SK-N-MC (cell line): ENCODE results near the gene CD163L1.

Experiments
- EZH2 ChIP-seq: fragments of 200-600 bp; sonication (generic); IDR thresholded peaks from one replicate; pipeline ENCODE4 v1.6.1; 2017; ENCODE audit warnings: antibody characterized with exemption
- FOXP2 ChIP-seq: optimal IDR thresholded peaks from 2 replicates; pipeline ENCODE3; 2011; ENCODE audit warnings: mild to moderate bottlenecking, moderate library complexity; ENCODE audit not compliant: insufficient read depth; ENCODE audit errors: extremely low read length, control extremely low read depth
- POLR2AphosphoS5 ChIP-seq: IDR thresholded peaks from 2 replicates; pipeline ENCODE4 v1.6.1; 2012; ENCODE audit warnings: mild to moderate bottlenecking, low read depth, low read length, borderline replicate concordance

DNA sequence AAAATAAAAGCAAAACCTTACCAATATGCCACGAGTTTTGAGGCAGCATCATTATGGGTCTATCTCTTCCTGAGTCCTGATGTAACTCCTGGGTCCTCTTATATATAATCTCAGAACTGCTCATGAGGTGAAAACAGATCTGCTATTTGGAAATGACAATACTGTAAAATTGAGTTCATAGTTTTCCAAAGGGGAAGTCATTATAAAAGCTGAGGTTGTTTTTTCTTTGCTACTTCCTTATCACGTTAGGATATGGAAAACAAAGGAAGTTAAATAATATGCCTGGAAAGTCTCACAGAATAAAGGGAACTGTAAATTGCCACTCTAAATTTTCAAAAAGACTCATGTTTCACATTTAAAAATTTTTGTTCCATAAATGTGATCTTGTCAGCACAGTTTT, at the start of gene CD163L1:
- TF ChIP-seq POLR2AphosphoS5, result no peak
- TF ChIP-seq EZH2, result no peak
- no peak for TF ChIP-seq FOXP2
